SK-MEL-5 (cell line): ENCODE results near the gene CLEC4G. TPM values are rescaled to one million over a fixed set of nuclear protein-coding genes. Genes with fewer than 3 reads are reported as not detected.

Experiments
- DNase-seq: peaks from one replicate; pipeline ENCODE4 v3.0.0-alpha.2; 2016; ENCODE audit warnings: low read depth, low spot score
- in situ Hi-C: cut with HindIII; loops from 2 replicates; pipeline ENCODE4 v1.10.0; 2016; ENCODE audit warnings: low sequenced_read_pairs, high pct_unique_total_duplicates, low pct_unique_long_range_greater_than_20kb
- total RNA-seq: library from RNA; depleted of rRNA; stranded (reverse); fragments of >200 nt; shearing (Covaris generic); gene quantifications from 2 replicates; pipeline ENCODE4 v1.2.3, GENCODE V29; 2014

The CLEC4G gene
- total RNA-seq, 1 experiment from 2014 or later: not detected

DNA sequence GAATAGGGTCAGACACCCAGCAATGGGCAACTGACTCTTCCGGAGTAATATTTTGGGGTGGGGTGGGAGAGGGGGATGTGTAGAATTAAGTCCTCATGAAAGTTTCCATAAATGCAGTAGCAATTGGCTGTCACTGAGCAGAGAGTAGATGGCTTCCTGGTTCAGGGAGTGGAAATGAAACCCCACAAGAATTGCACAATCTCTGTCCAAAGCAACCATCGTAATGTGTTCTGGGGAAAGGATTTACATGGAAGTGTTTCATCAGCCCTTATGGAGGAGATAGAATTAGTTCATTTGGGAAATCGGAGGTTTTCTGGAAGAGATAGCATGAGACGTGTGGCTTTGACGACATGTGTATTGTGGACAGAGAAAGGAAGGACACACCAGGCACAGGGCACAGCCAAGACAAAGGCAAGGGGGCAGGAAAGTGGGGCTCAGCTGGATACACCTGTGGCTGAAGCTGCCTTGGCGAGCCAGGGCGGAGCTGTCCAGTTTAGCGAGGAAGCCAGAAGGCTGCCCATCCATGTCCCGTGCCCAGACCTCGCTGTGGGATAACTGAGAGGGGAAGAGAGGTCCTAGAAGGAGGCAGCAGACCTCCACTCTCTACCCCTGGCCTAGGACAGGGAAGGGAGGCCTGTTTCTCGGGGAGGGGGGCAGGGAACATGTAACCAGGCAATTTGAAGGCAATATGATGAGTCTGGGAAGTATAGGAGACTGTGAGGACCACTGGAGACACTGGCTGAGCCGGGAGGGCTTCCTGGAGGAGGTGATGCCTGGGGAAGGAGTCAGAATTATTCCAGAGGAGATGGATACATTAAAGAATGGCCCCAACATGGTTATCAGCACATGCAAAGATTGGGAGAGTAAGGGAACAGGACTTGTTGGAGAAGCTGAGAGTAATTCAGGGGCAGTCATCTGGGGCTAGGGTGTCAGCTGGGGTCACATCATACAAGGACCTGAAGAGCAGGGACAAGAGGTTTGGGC, 2.6 kb upstream of the CLEC4G start:
- DNase-seq: no peak
- in situ Hi-C loops: no loop called here

DNA sequence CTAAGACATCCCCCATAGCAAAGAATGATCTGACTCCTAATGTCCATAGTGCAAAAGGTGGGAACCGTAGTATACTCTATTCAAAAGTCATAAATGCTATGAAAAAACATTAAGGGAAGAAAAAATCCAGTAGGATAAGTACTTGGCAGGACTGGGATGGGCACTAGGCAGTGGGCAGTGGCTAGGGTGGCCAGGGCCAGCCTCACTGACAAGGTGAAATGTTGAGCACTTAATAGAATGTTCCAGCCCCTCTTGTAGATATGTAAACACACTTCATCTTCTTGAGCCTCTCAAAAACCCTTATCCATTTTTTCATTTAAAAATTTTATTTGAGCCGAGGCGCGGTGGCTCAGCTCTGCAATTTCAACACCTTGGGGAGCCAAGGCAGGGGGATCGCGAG, 1.5 kb upstream of the CLEC4G start:
- DNase-seq: no peak
- in situ Hi-C loops: no loop called here

DNA sequence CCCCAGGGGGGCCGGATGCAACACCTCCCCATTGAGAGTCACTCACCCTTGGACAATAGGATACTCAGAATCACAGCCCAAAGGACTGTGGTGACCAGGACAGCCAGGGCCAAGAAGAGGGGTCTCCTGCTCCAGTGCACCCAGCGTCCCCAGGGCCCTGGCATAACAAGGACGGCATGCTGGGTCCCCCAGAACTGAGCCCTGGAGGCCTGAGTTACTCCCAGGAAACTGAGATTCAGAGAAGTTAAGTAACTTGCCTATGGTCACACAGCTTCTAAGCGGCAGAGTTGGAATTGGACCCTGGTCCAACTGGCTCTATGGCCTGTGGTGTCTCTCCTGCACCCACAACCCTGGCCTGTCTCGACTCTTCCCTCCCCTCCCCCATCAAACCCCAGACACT, 295 bp downstream of the CLEC4G start:
- no peak for DNase-seq
- in situ Hi-C loops: no loop called here

DNA sequence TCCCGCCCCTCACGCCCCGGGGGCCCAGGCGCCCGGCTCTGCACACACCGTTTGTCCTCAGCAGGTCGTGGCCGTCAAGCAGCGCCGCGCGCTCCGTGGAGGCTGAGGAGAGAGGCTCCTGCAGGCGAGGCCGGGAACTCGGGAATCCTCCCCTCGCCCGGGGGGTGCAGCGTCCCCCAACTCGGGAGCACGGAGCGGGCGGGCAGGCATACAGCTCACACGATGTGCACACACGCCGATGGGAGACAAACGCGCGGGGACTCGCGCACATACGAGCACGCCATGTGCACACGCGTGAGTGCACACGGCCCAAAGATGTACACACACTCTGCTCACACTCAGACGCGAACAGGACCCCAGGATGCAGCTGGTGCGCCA, 703 bp downstream of the CLEC4G start:
- DNase-seq: no peak
- in situ Hi-C loops: no loop called here

DNA sequence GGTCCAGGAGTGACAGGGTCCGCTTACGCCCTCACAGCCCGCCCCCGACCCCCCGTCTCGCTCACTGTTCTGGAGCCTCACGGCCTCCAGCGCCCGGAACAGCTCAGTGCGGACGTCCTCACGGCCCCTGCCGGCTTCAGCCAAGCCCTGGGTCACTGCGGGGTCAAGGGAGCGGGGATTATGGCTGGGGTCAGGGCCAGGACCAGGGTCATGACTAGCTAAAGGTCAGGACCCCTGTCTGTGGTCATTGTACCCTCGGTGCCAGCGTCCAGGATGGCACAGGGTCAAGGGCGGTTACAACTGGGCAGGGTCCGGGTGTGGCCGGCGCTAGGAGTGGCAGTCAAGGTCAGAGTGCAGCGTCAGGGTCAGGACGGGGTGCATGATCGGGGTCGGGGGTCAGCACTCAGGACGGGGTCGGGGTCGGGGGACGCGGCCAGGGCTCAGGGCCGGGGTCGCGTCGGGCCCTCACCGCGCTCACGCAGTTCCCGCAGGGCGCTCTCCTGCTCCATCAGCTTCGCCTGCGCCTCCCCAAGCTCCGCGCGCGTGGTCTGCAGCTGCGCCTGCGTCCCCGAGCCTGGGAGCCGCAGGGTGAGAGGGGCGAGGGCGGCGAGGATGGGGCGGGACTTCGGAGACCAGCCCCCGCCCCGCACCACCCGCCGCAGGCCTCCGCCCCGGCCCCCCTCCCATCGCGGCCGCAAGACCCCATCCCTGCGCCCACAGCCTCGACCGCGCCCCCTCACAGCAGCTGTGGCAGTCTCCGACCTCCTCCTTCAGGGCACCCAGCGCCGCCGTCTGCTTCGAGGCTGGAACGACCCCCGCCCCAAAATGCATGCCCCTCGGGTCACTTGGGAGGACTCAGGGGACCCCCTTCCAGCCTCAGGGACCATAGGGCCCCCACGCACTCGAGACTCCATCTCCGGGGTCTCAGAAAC, 1.4 kb downstream of the CLEC4G start:
- in situ Hi-C loops: no loop called here
- no peak for DNase-seq

DNA sequence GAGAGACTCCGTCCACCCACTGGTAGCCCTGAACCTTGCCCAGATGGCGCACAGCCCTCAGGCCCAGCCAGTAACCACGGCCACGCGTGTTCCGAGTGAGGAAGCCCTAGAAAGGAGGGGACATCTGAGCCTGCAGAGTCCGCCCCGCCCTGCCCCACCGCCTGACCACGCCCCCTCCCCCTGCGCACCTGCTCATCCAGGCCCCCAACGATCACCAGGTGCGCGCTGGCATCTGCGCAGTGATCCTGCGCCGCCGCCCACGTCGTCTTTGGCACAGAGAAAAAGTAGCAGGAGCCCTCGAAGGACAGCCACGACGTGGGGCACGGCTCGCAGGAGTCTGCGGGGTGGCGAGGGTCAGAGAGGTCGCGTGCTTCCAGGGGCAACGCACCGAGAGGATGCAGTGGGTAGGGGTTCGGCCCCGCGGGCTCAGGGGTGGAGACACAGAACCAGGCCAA, 2.1 kb downstream of the CLEC4G start:
- in situ Hi-C loops: no loop called here
- no peak for DNase-seq

DNA sequence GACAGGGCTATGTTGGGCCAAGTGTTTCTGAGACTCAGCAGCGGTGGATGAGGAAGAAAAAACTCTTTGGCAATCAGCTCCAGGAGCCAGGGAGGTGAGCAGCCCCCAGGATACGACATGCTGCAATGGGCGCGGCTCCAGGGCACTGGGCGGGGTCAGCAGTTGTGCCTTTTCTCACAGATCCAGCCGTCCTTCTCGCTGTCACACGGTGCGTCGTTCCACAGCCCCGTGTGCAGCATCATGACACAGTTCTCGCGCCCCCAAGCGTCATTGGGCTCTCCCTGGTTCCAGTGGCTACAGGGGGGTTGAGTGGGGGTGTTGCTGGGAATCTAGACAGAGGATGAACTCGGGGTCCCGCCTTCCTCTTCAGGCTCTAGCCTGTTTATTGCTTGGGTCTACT, 2.7 kb downstream of the CLEC4G start:
- in situ Hi-C loops: no loop called here

DNA sequence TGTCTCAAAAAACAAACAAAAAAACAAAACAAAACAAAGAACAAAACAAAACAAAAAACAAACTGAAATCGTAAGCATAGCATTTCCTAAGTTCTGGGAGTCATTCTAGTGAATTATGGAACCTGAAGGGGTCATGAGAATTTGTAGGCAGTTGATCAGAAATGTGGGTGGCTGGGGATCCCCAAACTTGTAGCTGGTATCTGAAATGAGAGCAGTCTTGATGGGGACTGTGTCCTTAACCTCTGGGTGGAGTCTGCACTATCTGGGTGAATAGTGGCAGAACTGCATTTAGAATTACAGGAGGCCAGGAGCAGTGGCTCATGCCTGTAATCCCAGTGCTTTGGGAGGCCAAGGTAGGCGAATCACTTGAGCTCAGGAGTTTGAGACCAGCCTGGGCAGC, 6.1 kb downstream of the CLEC4G start:
- in situ Hi-C loops: no loop called here
- no peak for DNase-seq

More for the DNA sequence above, 2.7 kb downstream of the CLEC4G start:
- no peak for DNase-seq

DNA sequence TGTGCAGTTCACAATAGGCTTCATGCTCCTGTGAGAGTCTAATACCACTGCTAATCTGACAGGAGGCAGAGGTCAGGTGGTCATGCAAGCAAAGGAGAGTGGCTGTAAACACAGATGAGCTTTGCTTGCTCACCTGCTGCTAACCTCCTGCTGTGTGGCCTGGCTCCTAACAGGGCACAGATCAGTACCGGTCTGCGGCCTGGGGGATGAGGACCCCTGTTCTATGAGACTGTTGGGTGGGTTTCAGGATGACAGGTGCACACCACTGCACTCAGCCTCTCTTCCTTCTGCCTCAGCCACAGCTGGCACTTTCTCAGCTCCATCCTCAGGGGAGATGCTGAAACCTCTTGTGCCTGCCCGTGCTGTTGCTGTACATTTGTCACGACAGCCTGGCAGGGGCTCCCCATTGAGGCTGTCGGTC, 9.7 kb downstream of the CLEC4G start:
- in situ Hi-C loops: no loop called here
- DNase-seq: no peak

DNA sequence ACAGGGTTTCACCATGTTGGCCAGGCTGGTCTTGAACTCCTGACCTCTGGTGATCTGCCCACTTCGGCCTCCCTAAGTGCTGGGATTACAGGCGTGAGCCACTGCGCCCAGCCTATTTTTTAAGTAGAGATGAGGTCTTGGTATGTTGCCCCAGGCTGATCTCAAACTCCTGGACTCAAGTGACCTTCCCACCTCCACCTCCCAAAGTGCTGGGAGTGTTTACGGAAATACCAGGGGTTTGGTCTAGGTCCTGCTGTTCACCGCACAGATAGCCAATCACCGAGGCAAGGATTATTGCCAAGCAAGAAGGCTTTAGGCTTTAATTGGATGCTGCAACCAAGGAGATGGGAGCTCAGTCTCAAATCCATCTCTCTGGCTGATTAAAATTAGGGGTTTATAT, 11.6 kb downstream of the CLEC4G start:
- in situ Hi-C loops: no loop called here
- DNase-seq: no peak

DNA sequence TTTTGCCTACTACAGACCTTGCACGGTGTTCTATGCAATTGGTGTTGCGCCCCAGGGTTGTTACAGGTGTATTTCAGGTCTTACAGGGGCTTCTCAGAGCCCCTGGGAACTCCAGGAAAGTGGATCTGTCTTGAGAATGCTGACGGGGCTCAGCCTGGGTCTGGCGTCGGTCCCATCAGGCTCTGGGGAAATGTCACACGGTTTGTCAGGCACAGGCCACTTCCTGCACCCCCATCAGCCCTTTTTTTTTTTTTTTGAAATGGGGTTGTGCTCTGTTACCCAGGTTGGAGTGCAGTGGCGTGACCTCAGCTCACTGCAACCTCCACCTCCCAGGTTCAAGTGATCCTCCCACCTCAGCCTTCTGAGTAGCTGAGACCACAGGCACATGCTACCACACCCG, 13.2 kb downstream of the CLEC4G start:
- in situ Hi-C loops: no loop called here
- no peak for DNase-seq

DNA sequence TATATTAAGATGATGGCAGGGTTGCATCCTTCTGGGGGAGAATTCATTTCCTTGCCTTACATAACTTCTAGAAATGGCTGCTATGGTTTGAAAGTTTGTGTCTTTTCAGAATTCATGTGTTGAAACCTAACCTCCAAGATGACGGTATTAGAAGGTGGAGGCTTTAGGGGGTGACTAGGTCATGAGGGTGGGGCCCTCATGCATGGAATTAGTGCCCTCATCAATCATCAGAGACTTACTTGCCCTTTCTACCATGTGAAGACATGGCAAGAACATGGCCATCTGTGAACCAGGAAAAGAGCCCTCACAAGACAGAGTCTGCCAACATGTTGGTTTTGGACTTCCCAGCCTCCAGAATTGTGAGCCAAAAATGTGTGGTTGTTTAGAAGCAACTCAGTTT, 15.1 kb downstream of the CLEC4G start:
- DNase-seq: no peak
- in situ Hi-C loops: no loop called here

DNA sequence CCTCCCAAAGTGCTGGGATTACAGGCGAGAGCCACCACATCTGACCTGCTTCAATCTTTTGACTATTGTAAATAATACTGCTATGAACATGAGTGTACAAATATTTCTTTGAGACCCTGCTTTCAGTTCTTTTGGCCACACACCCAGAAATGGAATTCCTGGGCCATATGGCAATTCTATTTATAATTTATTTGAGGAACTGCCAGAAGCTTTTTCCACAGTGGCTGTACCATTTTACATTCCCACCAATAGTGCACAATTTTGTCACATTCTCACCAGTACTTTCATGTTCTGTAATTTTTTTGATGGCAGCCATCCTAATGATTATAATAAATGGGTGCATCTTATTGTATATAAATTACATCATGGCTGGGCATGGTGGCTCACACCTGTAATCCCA, 16.2 kb downstream of the CLEC4G start:
- in situ Hi-C loops: no loop called here
- DNase-seq: no peak

DNA sequence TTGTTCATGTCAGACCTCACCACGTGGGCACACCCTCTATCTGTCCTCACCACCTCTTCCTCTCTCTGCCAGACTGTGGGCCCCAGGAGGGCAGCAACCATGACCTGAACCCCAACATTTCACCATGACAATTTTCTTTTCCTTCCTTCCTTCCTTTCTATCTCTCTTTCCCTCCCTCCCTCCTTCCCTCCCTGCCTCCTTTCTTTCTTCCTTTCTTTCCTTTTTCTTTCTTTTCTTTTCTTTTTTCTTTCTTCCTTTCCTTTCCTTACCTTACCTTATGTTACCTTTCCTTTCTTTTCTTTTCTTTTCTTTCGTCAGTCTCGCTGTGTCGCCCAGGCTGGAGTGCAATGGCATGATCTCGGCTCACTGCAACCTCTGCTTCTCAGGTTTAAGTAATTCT, 21.3 kb downstream of the CLEC4G start:
- DNase-seq: no peak
- in situ Hi-C loops: no loop called here

DNA sequence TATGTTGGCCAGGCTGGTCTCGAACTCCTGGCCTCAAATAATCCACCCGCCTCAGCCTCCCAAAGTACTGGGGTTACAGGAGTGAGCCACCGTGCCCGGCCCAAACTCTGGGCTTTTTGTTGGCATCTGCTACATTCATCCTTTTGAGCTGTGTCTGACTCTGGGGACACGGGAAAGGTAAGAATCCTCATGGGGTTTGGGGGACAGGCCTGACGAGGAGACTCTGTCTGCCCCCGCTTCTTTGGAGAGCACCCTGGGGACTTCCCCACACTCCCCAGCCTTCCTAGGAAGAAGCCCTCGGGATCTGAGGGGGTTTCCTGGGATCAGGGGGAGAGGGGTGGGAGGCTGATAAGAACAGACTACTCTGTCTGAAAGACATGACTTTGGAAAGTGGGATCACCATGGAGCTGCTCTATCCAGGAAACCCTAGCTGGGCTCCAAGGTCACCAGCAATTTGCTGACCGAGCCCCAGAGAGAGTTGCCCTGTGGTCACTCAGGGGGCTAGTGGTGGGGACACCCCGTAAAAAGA, 21.9 kb downstream of the CLEC4G start:
- no peak for DNase-seq
- in situ Hi-C loops: no loop called here

DNA sequence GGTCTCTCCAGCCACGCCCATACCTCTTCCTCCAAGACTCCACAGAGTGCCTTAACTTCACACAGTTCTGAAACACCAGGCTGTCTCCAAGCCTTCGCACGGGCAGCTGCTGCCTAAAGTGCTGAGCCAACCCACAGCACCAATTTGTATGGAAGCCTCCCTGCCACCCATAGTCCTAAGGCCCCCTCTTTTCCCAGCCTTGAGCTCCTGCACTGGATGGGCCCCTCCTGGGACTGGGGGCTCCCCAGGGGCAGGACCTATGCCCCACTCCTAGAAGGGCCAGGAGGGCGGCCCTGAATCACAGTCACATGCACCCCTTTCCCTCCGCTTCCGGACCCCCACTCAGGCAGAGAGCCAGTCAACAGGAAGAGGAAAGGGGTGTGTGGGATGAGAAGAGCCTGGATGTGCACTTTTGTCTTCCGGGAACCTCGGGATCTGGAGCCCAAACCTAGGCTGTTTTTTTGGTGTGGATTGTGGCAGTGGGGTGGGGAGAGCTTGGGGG, 24.9 kb downstream of the CLEC4G start:
- in situ Hi-C loops: no loop called here
- DNase-seq: no peak

DNA sequence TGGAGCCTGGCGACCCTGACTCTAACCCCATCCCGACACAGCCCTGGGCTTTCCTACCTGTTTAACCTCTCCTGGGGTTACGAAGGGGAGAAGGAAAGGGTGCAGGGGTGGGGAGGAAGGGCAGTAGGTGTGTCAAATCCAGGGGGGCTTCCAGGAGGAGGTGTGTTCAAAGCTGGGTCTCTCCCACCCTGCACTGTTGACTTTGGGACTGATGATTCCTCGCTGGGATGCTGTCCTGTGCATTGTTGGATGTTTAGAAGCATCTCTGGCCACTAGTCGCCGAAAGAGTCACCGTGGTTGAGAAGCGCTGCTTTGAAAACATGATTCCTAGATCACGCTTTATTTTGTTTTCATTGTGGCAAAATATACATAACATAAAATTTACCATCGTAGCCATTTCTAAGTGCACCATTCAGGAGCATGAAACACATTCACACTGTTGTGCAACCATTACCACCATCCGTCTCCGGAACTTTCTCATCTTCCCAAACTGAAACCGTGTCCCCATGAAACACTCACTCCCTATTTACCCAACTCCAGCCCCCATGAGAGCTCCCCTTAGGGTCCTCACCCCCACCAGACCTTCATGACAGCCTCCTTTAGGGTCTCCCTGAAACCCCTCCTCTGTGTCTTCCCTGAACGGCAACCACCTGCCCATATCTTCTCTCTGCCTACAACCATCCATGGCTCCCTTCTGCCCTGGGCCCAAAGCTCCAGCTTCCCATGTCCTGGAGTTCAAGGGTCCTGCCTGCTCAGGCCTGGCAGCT, 25.5 kb downstream of the CLEC4G start:
- in situ Hi-C loops: no loop called here
- no peak for DNase-seq
